ENCODE measurements around the gene PRKAR1A.
"Not testable (repeated sequence)": the region's sequence is repeated elsewhere in the genome, so short reads cannot be mapped to it uniquely, and the experiment has no call there.

DNA sequence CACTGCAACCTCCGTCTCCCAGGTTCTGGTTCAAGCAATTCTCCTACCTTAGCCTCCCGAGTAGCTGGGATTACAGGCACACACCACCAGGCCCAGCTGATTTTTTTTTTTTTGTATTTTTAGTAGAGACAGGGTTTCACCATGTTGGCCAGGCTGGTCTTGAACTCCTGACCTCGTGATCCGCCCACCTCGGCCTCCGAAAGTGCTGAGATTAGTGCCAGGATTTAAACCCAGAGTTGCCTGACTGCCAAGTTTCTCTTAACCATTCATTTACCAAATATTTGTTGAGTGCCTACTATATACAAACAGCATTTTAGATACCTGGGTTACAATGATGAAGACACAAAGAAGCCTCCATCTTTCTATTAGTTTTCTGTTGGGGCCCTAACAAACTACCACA, 70.6 kb downstream of the PRKAR1A start:
- TF ChIP-seq POLR2AphosphoS5 (IDR thresholded peaks at IDR 0.05; ENCODE audit: borderline replicate concordance, low read depth, low read length); EZH2 (IDR thresholded peaks at IDR 0.05); FOXP2 (optimal IDR thresholded peaks at IDR 0.05; ENCODE audit: control extremely low read depth, extremely low read length, insufficient read depth): not testable (repeated sequence)

Data from SK-N-MC (cell line).